Measurements from ENCODE around the gene APPL2. TPM values are rescaled to one million over a fixed set of nuclear protein-coding genes. Genes with fewer than 3 reads are reported as not detected.

Gene APPL2
- polyA plus RNA-seq, 3 donors, result 6.4 to 19.8 (median 9.0) TPM

- Histone ChIP-seq H2AFZ (ENCODE audit: insufficient read depth, low read depth, low read length, poor library complexity, severe bottlenecking) (no peak overlapping the region), H3K27me3 (ENCODE audit: control insufficient read depth in 2 of 2, insufficient read depth in 2 of 2, low read length in 2 of 2) (no peaks in the 10 kb centered on the region), H3K9ac (ENCODE audit: insufficient read depth, low read length, poor library complexity, severe bottlenecking) (no peak overlapping the region), H3K36me3 (replicated peaks in 1 of 2; ENCODE audit: control insufficient read depth in 1 of 2, insufficient read depth in 2 of 2, low read length in 2 of 2) (peaks cover 16 to 66% of the 10 kb centered on the region in 2 donors), H3K79me2 (ENCODE audit: insufficient read depth, low read length) (no peaks in the 10 kb centered on the region), H3K4me3 (replicated peaks in 1 of 3; ENCODE audit: low read depth in 2 of 3, low read length in 3 of 3) (no peak overlapping the region), H3K4me1 (ENCODE audit: control insufficient read depth in 1 of 2, insufficient read depth in 2 of 2, low read length in 2 of 2) (peaks cover 19 to 20% of the 10 kb centered on the region in 2 donors), H3K9me3 (replicated peaks in 1 of 2; ENCODE audit: control insufficient read depth in 1 of 2, insufficient read depth in 1 of 2, low read length in 2 of 2) (no peaks in the 10 kb centered on the region), H3K27ac (ENCODE audit: low read depth in 1 of 2, low read length in 2 of 2) (no peak overlapping the region), H4K20me1 (ENCODE audit: insufficient read depth, low read length) (peaks cover 42% of the 10 kb centered on the region), H3K4me2 (replicated peaks; ENCODE audit: extremely low read depth, low read length, poor library complexity, severe bottlenecking) (no peak overlapping the region)
- 96% methylated on average over 2 of the region's 4 CpGs for WGBS (ENCODE audit: insufficient coverage)
- Mint-ChIP-seq H3K27me3 (ENCODE audit: low read depth in 3 of 3) (peaks cover 0 to 1% (median 0%) of the 10 kb centered on the region in 3 donors), H3K4me1 (peaks cover 34% of the 10 kb centered on the region), H3K36me3 (peaks cover 49 to 63% of the 10 kb centered on the region in 2 donors), H3K27ac (peak overlapping the region in 1 of 7 donors; percentile 4), H3K9me3 (no peaks in the 10 kb centered on the region), H3K4me3 (no peak overlapping the region)
- no peak for DNase-seq
- intact Hi-C loops (cut with micrococcal nuclease), result no loop called here
- TF ChIP-seq CTCF (IDR thresholded peaks at IDR 0.05), result no peak
These were observed 11.6 kb downstream of the APPL2 start for GRCh38 chr12:105224399-105224798.

DNA sequence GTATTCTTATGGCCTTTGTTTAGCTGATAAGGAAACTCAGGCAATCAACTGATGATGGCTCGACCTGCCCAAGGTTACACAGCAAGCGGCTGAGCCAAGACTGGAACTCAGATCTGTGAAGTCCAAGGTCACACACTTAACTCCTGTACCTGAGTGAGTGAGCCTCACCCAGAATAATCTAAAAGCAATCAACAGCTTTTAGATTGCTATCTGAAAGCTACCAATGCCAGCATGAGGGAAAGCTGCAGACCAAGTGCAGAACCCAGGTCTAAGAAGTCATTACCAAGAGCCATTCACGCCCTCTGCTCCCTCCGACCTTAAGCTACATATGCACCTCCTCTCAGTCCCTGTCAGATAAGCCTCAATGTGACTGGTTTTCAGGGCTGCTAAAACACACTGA, 12.1 kb downstream of the APPL2 start:
- Histone ChIP-seq H3K4me1 (ENCODE audit: control insufficient read depth in 1 of 2, insufficient read depth in 2 of 2, low read length in 2 of 2) (peaks cover 19 to 20% of the 10 kb centered on the region in 2 donors), H3K36me3 (replicated peaks in 1 of 2; ENCODE audit: control insufficient read depth in 1 of 2, insufficient read depth in 2 of 2, low read length in 2 of 2) (peaks cover 18 to 66% of the 10 kb centered on the region in 2 donors), H3K9ac (ENCODE audit: insufficient read depth, low read length, poor library complexity, severe bottlenecking) (no peak overlapping the region), H2AFZ (ENCODE audit: insufficient read depth, low read depth, low read length, poor library complexity, severe bottlenecking) (no peak overlapping the region), H3K27ac (ENCODE audit: low read depth in 1 of 2, low read length in 2 of 2) (no peak overlapping the region), H3K79me2 (ENCODE audit: insufficient read depth, low read length) (no peaks in the 10 kb centered on the region), H3K9me3 (replicated peaks in 1 of 2; ENCODE audit: control insufficient read depth in 1 of 2, insufficient read depth in 1 of 2, low read length in 2 of 2) (no peaks in the 10 kb centered on the region), H4K20me1 (ENCODE audit: insufficient read depth, low read length) (peaks cover 37% of the 10 kb centered on the region), H3K27me3 (ENCODE audit: control insufficient read depth in 2 of 2, insufficient read depth in 2 of 2, low read length in 2 of 2) (no peaks in the 10 kb centered on the region), H3K4me2 (replicated peaks; ENCODE audit: extremely low read depth, low read length, poor library complexity, severe bottlenecking) (no peak overlapping the region), H3K4me3 (replicated peaks in 1 of 3; ENCODE audit: low read depth in 2 of 3, low read length in 3 of 3) (no peak overlapping the region)
- TF ChIP-seq CTCF (IDR thresholded peaks at IDR 0.05), result no peak
- intact Hi-C loops (cut with micrococcal nuclease), result no loop called here
- 94% methylated on average over 2 of the region's 4 CpGs for WGBS (ENCODE audit: insufficient coverage)
- H3K4me1 Mint-ChIP-seq, result peaks cover 34% of the 10 kb centered on the region
- no peak for DNase-seq
- peaks cover 0 to 1% (median 0%) of the 10 kb centered on the region in 3 donors for H3K27me3 Mint-ChIP-seq (ENCODE audit: low read depth in 3 of 3)
- peaks cover 49 to 65% of the 10 kb centered on the region in 2 donors for H3K36me3 Mint-ChIP-seq
- no peak overlapping the region for H3K4me3 Mint-ChIP-seq
- no peak overlapping the region for H3K27ac Mint-ChIP-seq
- no peaks in the 10 kb centered on the region for H3K9me3 Mint-ChIP-seq
